ENCODE data around the gene RGS9.

- TF ChIP-seq POLR2A (IDR thresholded peaks at IDR 0.05) = no peak
- TF ChIP-seq POLR2AphosphoS5 (IDR thresholded peaks at IDR 0.05; ENCODE audit: insufficient read depth in 1 of 2, low read depth in 1 of 2) = no peak
These were observed 21.5 kb downstream of the RGS9 start for GRCh38 chr17:65158622-65159021.

Data from vagina (tissue), 2 donors.